Measurements from ENCODE around the gene SETSIP.

DNA sequence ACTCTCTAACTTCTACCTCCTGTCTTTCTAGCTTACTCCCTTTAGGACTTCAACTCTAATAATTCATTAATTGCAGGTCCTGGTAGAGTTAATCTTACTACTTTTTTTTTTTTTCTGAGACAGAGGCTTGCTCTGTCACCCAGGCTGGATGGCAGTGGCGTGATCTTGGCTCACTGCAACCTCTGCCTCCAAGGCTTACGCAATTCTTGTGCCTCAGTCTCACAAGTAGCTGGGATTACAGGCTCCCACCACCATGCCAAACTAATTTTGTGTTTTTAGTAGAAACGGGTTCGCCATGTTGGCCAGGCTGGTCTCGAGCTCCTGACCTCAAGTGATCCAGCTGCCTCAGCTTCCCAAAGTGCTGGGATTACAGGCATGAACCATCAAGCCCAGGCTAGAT lies 20.7 kb upstream of the SETSIP start:
- TF ChIP-seq CTCF (IDR thresholded peaks at IDR 0.05) (no peak), POLR2A (IDR thresholded peaks at IDR 0.05) (no peak), EP300 (IDR thresholded peaks at IDR 0.05; ENCODE audit: low read depth) (no peak), POLR2AphosphoS5 (IDR thresholded peaks at IDR 0.05) (no peak)

Data from transverse colon (tissue), 4 donors.